Hematopoietic multipotent progenitor cell treated with erythropoietin and hydrocortisone succinate and interleukin-3 and kit ligand, for 8 days (in vitro differentiated cells): ENCODE data around the gene RFLNA.

Experiments
- DNase-seq: peaks from one replicate; pipeline ENCODE4 v3.0.0-alpha.2; 2015

Gene RFLNA

GRCh38 chr12:124361996-124362395 lies 67.1 kb downstream of the RFLNA start:
- no peak for DNase-seq

GRCh38 chr12:124363353-124363965 lies 68.6 kb downstream of the RFLNA start:
- no peak for DNase-seq

GRCh38 chr12:124364543-124364942 lies 69.7 kb downstream of the RFLNA start:
- no peak for DNase-seq
